A172 (cell line): ENCODE results near the gene PTPN1. TPM values are rescaled to one million over a fixed set of nuclear protein-coding genes. Genes with fewer than 3 reads are reported as not detected.
"Not testable (repeated sequence)": the region's sequence is repeated elsewhere in the genome, so short reads cannot be mapped to it uniquely, and the experiment has no call there.

Experiments used
- DNase-seq: peaks from one replicate; pipeline ENCODE4 v3.0.0-alpha.2; 2015; ENCODE audit warnings: low spot score
- total RNA-seq: library from RNA; depleted of rRNA; stranded (reverse); fragments of >200 nt; shearing (Covaris generic); gene quantifications from 2 replicates; pipeline ENCODE4 v1.2.3, GENCODE V29; 2014

PTPN1 gene
- total RNA-seq, 1 experiment from 2014 or later, result 56.9 TPM

GRCh38 chr20:50590348-50590664 is 80.1 kb downstream of the PTPN1 start:
- no peak for DNase-seq

- no peak for DNase-seq
These were observed 81.2 kb downstream of the PTPN1 start for GRCh38 chr20:50591233-50591852.

- DNase-seq, result no peak
These were observed 82.3 kb downstream of the PTPN1 start for GRCh38 chr20:50592282-50593004.

- no peak for DNase-seq
These were observed 82.8 kb downstream of the PTPN1 start for GRCh38 chr20:50593005-50593335.

GRCh38 chr20:50594231-50594590 is 84.0 kb downstream of the PTPN1 start:
- no peak for DNase-seq

- DNase-seq, result no peak
These were observed 84.6 kb downstream of the PTPN1 start for GRCh38 chr20:50594591-50595432.

- no peak for DNase-seq
These were observed 85.3 kb downstream of the PTPN1 start for GRCh38 chr20:50595433-50595895.

GRCh38 chr20:50595988-50596693 is 86.0 kb downstream of the PTPN1 start:
- DNase-seq, result peak; percentile 46

- DNase-seq, result no peak
These were observed 86.5 kb downstream of the PTPN1 start for GRCh38 chr20:50596694-50597021.

- DNase-seq, result no peak
These were observed 87.3 kb downstream of the PTPN1 start for GRCh38 chr20:50597406-50597969.

GRCh38 chr20:50598074-50598473 is 87.9 kb downstream of the PTPN1 start:
- DNase-seq, result no peak

GRCh38 chr20:50598768-50599167 is 88.6 kb downstream of the PTPN1 start:
- not testable (repeated sequence) for DNase-seq

GRCh38 chr20:50600281-50600895 is 90.2 kb downstream of the PTPN1 start:
- no peak for DNase-seq

- no peak for DNase-seq
These were observed 91.6 kb downstream of the PTPN1 start for GRCh38 chr20:50601511-50602431.

GRCh38 chr20:50602432-50603088 is 92.4 kb downstream of the PTPN1 start:
- no peak for DNase-seq

GRCh38 chr20:50604451-50604850 is 94.3 kb downstream of the PTPN1 start:
- DNase-seq, result no peak

- no peak for DNase-seq
These were observed 95.0 kb downstream of the PTPN1 start for GRCh38 chr20:50605136-50605535.

GRCh38 chr20:50607436-50607835 is 97.3 kb downstream of the PTPN1 start:
- DNase-seq, result no peak

- DNase-seq, result no peak
These were observed 97.9 kb downstream of the PTPN1 start for GRCh38 chr20:50607850-50608749.
